Fibroblast of lung (primary cell): Measurements from ENCODE around the gene PAIP1. TPM values are rescaled to one million over a fixed set of nuclear protein-coding genes. Genes with fewer than 3 reads are reported as not detected.

ENCODE experiments used
- DNase-seq, 2 donors: peaks; one replicate each; pipeline versions ENCODE4 v3.0.0 to v3.0.0-alpha.2; 2010; ENCODE audit warnings: low read depth in 2 of 2
- H2AFZ ChIP-seq: 2 replicates; pipeline ENCODE4 v1.5.1; 2012; ENCODE audit warnings: low read length, control low read depth, inconsistent platforms
- H3K27ac ChIP-seq: 2 replicates; pipeline ENCODE4 v1.5.1; 2011; ENCODE audit warnings: low read length, control low read depth; ENCODE audit not compliant: insufficient read depth
- H3K27me3 ChIP-seq: 2 replicates; pipeline ENCODE4 v1.5.1; 2011; ENCODE audit warnings: mild to moderate bottlenecking, low read length; ENCODE audit not compliant: control insufficient read depth, insufficient read depth
- H3K36me3 ChIP-seq: 2 replicates; pipeline ENCODE4 v1.5.1; 2011; ENCODE audit warnings: low read length; ENCODE audit not compliant: control insufficient read depth, insufficient read depth
- H3K4me1 ChIP-seq: 2 replicates; pipeline ENCODE4 v1.5.1; 2011; ENCODE audit warnings: low read length; ENCODE audit not compliant: control insufficient read depth, insufficient read depth; ENCODE audit errors: extremely low read depth
- H3K4me2 ChIP-seq: 2 replicates; pipeline ENCODE4 v1.5.1; 2011; ENCODE audit warnings: low read length, control low read depth; ENCODE audit not compliant: insufficient read depth; ENCODE audit errors: extremely low read depth
- H3K4me3 ChIP-seq, 4 experiments: fragments of 200-600 bp in 1 of 4; sonication (generic) in 1 of 4; replicated peaks in 1 of 4; 2 replicates each; pipeline ENCODE4 v1.5.1; 2011 to 2016; ENCODE audit warnings: low read length in 4 of 4, low read depth in 3 of 4, mild to moderate bottlenecking in 3 of 4, control low read depth in 2 of 4, inconsistent platforms in 1 of 4, mixed read lengths in 1 of 4; ENCODE audit not compliant: insufficient read depth in 1 of 4; ENCODE audit errors: control extremely low read depth in 1 of 4
- H3K79me2 ChIP-seq: 2 replicates; pipeline ENCODE4 v1.5.1; 2012; ENCODE audit warnings: mild to moderate bottlenecking, low read length, inconsistent platforms; ENCODE audit not compliant: control insufficient read depth, insufficient read depth
- H3K9ac ChIP-seq: 2 replicates; pipeline ENCODE4 v1.5.1; 2011; ENCODE audit warnings: mild to moderate bottlenecking, low read length, control low read depth; ENCODE audit not compliant: insufficient read depth
- H3K9me3 ChIP-seq: 2 replicates; pipeline ENCODE4 v1.5.1; 2012; ENCODE audit warnings: low read depth, low read length; ENCODE audit not compliant: control insufficient read depth, insufficient read depth
- H4K20me1 ChIP-seq: 2 replicates; pipeline ENCODE4 v1.5.1; 2011; ENCODE audit warnings: low read length; ENCODE audit not compliant: control insufficient read depth, insufficient read depth; ENCODE audit errors: extremely low read depth
- CTCF ChIP-seq, 2 donors: IDR thresholded peaks in 1 of 2; conservative IDR thresholded peaks in 1 of 2; 1 replicate in 1 of 2; 2 replicates in 1 of 2; pipeline ENCODE4 v1.5.1; 2011 to 2012; ENCODE audit warnings: low read length in 2 of 2, control low read depth in 1 of 2, inconsistent platforms in 1 of 2, low read depth in 1 of 2, mild to moderate bottlenecking in 1 of 2
- EZH2 ChIP-seq: IDR thresholded peaks from 2 replicates; pipeline ENCODE4 v1.5.1; 2012; ENCODE audit warnings: low read length, control low read depth, mild to moderate bottlenecking; ENCODE audit errors: missing control alignments
- polyA plus RNA-seq, 2 donors: library from polyadenylated mRNA; depleted of rRNA in 1 of 2; stranded (reverse) in 1 of 2; unstranded in 1 of 2; fragments of >200 nt; gene quantifications; 2 replicates each; pipeline ENCODE4 v1.2.1, GENCODE V29; 2011 to 2012; ENCODE audit warnings: missing spikeins in 1 of 2
- total RNA-seq: library from RNA; depleted of rRNA; stranded (reverse); fragments of >200 nt; gene quantifications from 2 replicates; pipeline ENCODE4 v1.2.1, GENCODE V29; 2014

Gene PAIP1
- total and polyA plus RNA-seq, 2 donors (not counting 1 experiment from before 2014, with no cell fraction given), result 85.4 to 120 TPM

GRCh38 chr5:43515678-43516048 lies 41.2 kb downstream of the PAIP1 start:
- peak overlapping the region; percentile 41 to 96 (median 67) for H3K4me3 ChIP-seq
- DNase-seq, result no peak
- TF ChIP-seq CTCF (conservative IDR thresholded peaks at IDR 0.05 in 1 of 2, IDR thresholded peaks at IDR 0.05 in 1 of 2; ENCODE audit: low read depth in 1 of 2, low read length in 2 of 2), result no peak
- TF ChIP-seq EZH2, result no peak

GRCh38 chr5:43514816-43515677 lies 41.8 kb downstream of the PAIP1 start, which contains the start of gene C5orf34:
TSS of gene C5orf34 (minus strand) at chr5:43515148. CDS start at chr5:43509339, 5,809 bp downstream.
- TF ChIP-seq EZH2 (no peak), CTCF (conservative IDR thresholded peaks at IDR 0.05 in 1 of 2, IDR thresholded peaks at IDR 0.05 in 1 of 2; ENCODE audit: low read depth in 1 of 2, low read length in 2 of 2) (no peak)
- Histone ChIP-seq H3K4me1 (no peaks in the 10 kb centered on the region), H2AFZ (peak within 1 kb of the TSS; percentile 86), H3K79me2 (peaks cover 19% of the 10 kb centered on the region), H3K4me2 (peak within 1 kb of the TSS; percentile 97), H3K9me3 (no peaks in the 10 kb centered on the region), H3K27me3 (no peaks in the 10 kb centered on the region), H3K4me3 (peak within 1 kb of the TSS; percentile 75 to 96 (median 88)), H3K36me3 (no peaks in the 10 kb centered on the region), H4K20me1 (no peaks in the 10 kb centered on the region), H3K9ac (peak within 1 kb of the TSS; percentile 78), H3K27ac (peak within 1 kb of the TSS; percentile 97)
- peak; percentile 93 to 96 for DNase-seq

More at GRCh38 chr5:43515678-43516048, 41.2 kb downstream of the PAIP1 start:
- Histone ChIP-seq H3K4me2 (peak overlapping the region; percentile 92), H4K20me1 (no peaks in the 10 kb centered on the region), H3K36me3 (no peaks in the 10 kb centered on the region), H3K9me3 (no peaks in the 10 kb centered on the region), H3K79me2 (peaks cover 19% of the 10 kb centered on the region), H2AFZ (peak overlapping the region; percentile 76), H3K27ac (peak overlapping the region; percentile 97), H3K9ac (no peak overlapping the region), H3K4me1 (no peaks in the 10 kb centered on the region), H3K27me3 (no peaks in the 10 kb centered on the region)

- H3K27ac ChIP-seq, result peak overlapping the region; percentile 97
Observed at GRCh38 chr5:43514471-43514815, 42.4 kb downstream of the PAIP1 start.

More at GRCh38 chr5:43514471-43514815, 42.4 kb downstream of the PAIP1 start:
- Histone ChIP-seq H3K9ac (peak overlapping the region; percentile 78), H3K4me2 (peak overlapping the region; percentile 97), H3K9me3 (no peaks in the 10 kb centered on the region), H3K4me3 (peak overlapping the region; percentile 75 to 96 (median 88)), H3K4me1 (no peaks in the 10 kb centered on the region), H4K20me1 (no peaks in the 10 kb centered on the region), H3K36me3 (no peaks in the 10 kb centered on the region), H2AFZ (peak overlapping the region; percentile 86), H3K79me2 (peaks cover 19% of the 10 kb centered on the region), H3K27me3 (no peaks in the 10 kb centered on the region)
- TF ChIP-seq CTCF (conservative IDR thresholded peaks at IDR 0.05 in 1 of 2, IDR thresholded peaks at IDR 0.05 in 1 of 2; ENCODE audit: low read depth in 1 of 2, low read length in 2 of 2) (no peak), EZH2 (no peak)
- DNase-seq, result peak; percentile 75 to 89
